HCT116 (cell line): ENCODE results near the gene MVK.

Source experiments
- CEBPB ChIP-seq: IDR thresholded peaks from 2 replicates; pipeline ENCODE4 v1.6.1; 2012; ENCODE audit warnings: low read depth
- EZH2 ChIP-seq: fragments of 200-600 bp; sonication (generic); IDR thresholded peaks from 2 replicates; pipeline ENCODE4 v1.6.1; 2017; ENCODE audit warnings: antibody characterized with exemption, mixed run types
- FOSL1 ChIP-seq: IDR thresholded peaks from 2 replicates; pipeline ENCODE4 v1.6.1; 2012; ENCODE audit warnings: low read depth
- JUND ChIP-seq: IDR thresholded peaks from 2 replicates; pipeline ENCODE4 v1.6.1; 2012
- POLR2A ChIP-seq: IDR thresholded peaks from 2 replicates; pipeline ENCODE4 v1.7.0; 2011; ENCODE audit warnings: borderline replicate concordance; ENCODE audit not compliant: insufficient read depth, insufficient read length; ENCODE audit errors: extremely low read depth
- POLR2AphosphoS5 ChIP-seq: IDR thresholded peaks from 2 replicates; pipeline ENCODE4 v1.6.1; 2011; ENCODE audit warnings: mild to moderate bottlenecking, low read depth, low read length, moderate library complexity
- RAD21 ChIP-seq: IDR thresholded peaks from 2 replicates; pipeline ENCODE4 v1.6.1; 2012; ENCODE audit warnings: low read depth, mild to moderate bottlenecking
- SIN3A ChIP-seq: IDR thresholded peaks from 2 replicates; pipeline ENCODE4 v1.6.1; 2012; ENCODE audit warnings: low read depth
- YY1 ChIP-seq: IDR thresholded peaks from 2 replicates; pipeline ENCODE4 v1.6.1; 2011; ENCODE audit warnings: low read length, low read depth, moderate library complexity, mild to moderate bottlenecking; ENCODE audit not compliant: insufficient replicate concordance; ENCODE audit errors: extremely low read depth
- TF ChIP-seq, protein P1 (sequence below), 3 experiments: fragments of 200-600 bp in 1 of 3; sonication (generic) in 1 of 3; IDR thresholded peaks in 2 of 3; conservative IDR thresholded peaks in 1 of 3; 2 replicates each; pipeline ENCODE4 v1.5.1; 2012 to 2017; ENCODE audit warnings: low read depth in 2 of 3, low read length in 2 of 3, antibody characterized with exemption in 1 of 3, borderline replicate concordance in 1 of 3, control low read depth in 1 of 3, mild to moderate bottlenecking in 1 of 3, mixed read lengths in 1 of 3, mixed run types in 1 of 3, moderate library complexity in 1 of 3; ENCODE audit not compliant: insufficient read depth in 1 of 3
- TF ChIP-seq, protein P2 (sequence below): IDR thresholded peaks from 2 replicates; pipeline ENCODE4 v1.6.1; 2012
- TF ChIP-seq, protein P3 (sequence below): IDR thresholded peaks from 2 replicates; pipeline ENCODE4 v1.6.1; 2012
- TF ChIP-seq, protein P4 (sequence below): IDR thresholded peaks from 2 replicates; pipeline ENCODE4 v1.6.1; 2012; ENCODE audit warnings: low read depth

DNA sequence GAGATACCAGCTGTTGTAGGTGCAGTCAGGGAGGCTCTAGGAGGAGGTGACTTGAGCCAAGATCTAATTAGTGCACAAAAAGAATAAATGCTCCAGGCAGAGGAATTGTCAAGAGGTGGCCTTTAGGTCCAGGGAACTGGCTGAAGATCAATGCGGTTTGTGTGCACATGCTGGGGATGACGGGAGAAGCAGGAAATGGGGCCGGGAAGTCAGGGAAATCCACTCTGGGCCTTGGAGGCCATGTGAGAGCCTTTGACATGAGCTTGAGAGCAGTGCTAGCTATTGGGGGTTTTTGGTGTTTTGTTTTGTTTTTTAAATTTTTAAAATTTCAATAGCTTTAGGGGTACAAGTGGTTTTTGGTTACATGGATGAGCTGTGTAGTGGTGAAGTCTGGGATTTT is 67.4 kb downstream of the MVK start:
- TF ChIP-seq POLR2A (no peak), RAD21 (no peak), YY1 (no peak), EZH2 (no peak), FOSL1 (no peak), POLR2AphosphoS5 (no peak), CEBPB (no peak), SIN3A (no peak), JUND (no peak)
- TF ChIP-seq, protein P1, sequence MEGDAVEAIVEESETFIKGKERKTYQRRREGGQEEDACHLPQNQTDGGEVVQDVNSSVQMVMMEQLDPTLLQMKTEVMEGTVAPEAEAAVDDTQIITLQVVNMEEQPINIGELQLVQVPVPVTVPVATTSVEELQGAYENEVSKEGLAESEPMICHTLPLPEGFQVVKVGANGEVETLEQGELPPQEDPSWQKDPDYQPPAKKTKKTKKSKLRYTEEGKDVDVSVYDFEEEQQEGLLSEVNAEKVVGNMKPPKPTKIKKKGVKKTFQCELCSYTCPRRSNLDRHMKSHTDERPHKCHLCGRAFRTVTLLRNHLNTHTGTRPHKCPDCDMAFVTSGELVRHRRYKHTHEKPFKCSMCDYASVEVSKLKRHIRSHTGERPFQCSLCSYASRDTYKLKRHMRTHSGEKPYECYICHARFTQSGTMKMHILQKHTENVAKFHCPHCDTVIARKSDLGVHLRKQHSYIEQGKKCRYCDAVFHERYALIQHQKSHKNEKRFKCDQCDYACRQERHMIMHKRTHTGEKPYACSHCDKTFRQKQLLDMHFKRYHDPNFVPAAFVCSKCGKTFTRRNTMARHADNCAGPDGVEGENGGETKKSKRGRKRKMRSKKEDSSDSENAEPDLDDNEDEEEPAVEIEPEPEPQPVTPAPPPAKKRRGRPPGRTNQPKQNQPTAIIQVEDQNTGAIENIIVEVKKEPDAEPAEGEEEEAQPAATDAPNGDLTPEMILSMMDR (IDR thresholded peaks at IDR 0.05 in 2 of 3, conservative IDR thresholded peaks at IDR 0.05 in 1 of 3; ENCODE audit: borderline replicate concordance in 1 of 3, insufficient read depth in 1 of 3, low read depth in 2 of 3, low read length in 2 of 3): no peak
- TF ChIP-seq, protein P2, sequence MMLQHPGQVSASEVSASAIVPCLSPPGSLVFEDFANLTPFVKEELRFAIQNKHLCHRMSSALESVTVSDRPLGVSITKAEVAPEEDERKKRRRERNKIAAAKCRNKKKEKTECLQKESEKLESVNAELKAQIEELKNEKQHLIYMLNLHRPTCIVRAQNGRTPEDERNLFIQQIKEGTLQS: no peak
- TF ChIP-seq, protein P3, sequence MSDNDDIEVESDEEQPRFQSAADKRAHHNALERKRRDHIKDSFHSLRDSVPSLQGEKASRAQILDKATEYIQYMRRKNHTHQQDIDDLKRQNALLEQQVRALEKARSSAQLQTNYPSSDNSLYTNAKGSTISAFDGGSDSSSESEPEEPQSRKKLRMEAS: no peak
- TF ChIP-seq, protein P4, sequence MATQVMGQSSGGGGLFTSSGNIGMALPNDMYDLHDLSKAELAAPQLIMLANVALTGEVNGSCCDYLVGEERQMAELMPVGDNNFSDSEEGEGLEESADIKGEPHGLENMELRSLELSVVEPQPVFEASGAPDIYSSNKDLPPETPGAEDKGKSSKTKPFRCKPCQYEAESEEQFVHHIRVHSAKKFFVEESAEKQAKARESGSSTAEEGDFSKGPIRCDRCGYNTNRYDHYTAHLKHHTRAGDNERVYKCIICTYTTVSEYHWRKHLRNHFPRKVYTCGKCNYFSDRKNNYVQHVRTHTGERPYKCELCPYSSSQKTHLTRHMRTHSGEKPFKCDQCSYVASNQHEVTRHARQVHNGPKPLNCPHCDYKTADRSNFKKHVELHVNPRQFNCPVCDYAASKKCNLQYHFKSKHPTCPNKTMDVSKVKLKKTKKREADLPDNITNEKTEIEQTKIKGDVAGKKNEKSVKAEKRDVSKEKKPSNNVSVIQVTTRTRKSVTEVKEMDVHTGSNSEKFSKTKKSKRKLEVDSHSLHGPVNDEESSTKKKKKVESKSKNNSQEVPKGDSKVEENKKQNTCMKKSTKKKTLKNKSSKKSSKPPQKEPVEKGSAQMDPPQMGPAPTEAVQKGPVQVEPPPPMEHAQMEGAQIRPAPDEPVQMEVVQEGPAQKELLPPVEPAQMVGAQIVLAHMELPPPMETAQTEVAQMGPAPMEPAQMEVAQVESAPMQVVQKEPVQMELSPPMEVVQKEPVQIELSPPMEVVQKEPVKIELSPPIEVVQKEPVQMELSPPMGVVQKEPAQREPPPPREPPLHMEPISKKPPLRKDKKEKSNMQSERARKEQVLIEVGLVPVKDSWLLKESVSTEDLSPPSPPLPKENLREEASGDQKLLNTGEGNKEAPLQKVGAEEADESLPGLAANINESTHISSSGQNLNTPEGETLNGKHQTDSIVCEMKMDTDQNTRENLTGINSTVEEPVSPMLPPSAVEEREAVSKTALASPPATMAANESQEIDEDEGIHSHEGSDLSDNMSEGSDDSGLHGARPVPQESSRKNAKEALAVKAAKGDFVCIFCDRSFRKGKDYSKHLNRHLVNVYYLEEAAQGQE: no peak
